Activated naive CD4-positive, alpha-beta T cell treated with Interleukin-2 at 50 U/mL for 16 hours (primary cell): ENCODE measurements around the gene TMED4.
"Not testable (repeated sequence)": the region's sequence is repeated elsewhere in the genome, so short reads cannot be mapped to it uniquely, and the experiment has no call there.

ENCODE experiments used
- DNase-seq: peaks from one replicate; pipeline ENCODE4 v3.0.0-alpha.2; 2020

TMED4 gene

GRCh38 chr7:44607141-44608068 is 25.4 kb upstream of the TMED4 start:
- DNase-seq: no peak

GRCh38 chr7:44606341-44607140 is 24.5 kb upstream of the TMED4 start, which contains the start of gene OGDH:
TSS of gene OGDH (plus strand) at chr7:44606627. CDS start at chr7:44624344, 17,717 bp downstream.
- DNase-seq: peak; percentile 99

- DNase-seq: no peak
These were observed 22.9 kb upstream of the TMED4 start for GRCh38 chr7:44604941-44605340.

GRCh38 chr7:44603193-44603592 is 21.2 kb upstream of the TMED4 start:
- no peak for DNase-seq

- no peak for DNase-seq
These were observed 20.5 kb upstream of the TMED4 start for GRCh38 chr7:44602576-44602910.

- no peak for DNase-seq
These were observed 17.2 kb upstream of the TMED4 start for GRCh38 chr7:44599222-44599621.

- not testable (repeated sequence) for DNase-seq
These were observed 15.2 kb upstream of the TMED4 start for GRCh38 chr7:44597181-44597580.

- no peak for DNase-seq
These were observed 14.1 kb upstream of the TMED4 start for GRCh38 chr7:44595934-44596635.

GRCh38 chr7:44590910-44591309 is 8.9 kb upstream of the TMED4 start:
- no peak for DNase-seq

GRCh38 chr7:44587843-44588711 is 6.0 kb upstream of the TMED4 start:
- DNase-seq: peak; percentile 62

GRCh38 chr7:44583146-44583865 is 1.3 kb upstream of the TMED4 start:
- DNase-seq: no peak

GRCh38 chr7:44580945-44581878 is 819 bp downstream of the TMED4 start:
- peak; percentile 45 for DNase-seq

- no peak for DNase-seq
These were observed 5.8 kb downstream of the TMED4 start for GRCh38 chr7:44576228-44576627.

- DNase-seq: no peak
These were observed 7.0 kb downstream of the TMED4 start for GRCh38 chr7:44575054-44575453.

GRCh38 chr7:44574287-44574872 is 7.7 kb downstream of the TMED4 start:
- DNase-seq: no peak

- peak; percentile 95 for DNase-seq
These were observed 8.4 kb downstream of the TMED4 start, which contains the start of gene DDX56 for GRCh38 chr7:44573464-44574286. TSS of gene DDX56 (minus strand) at chr7:44573908. CDS start at chr7:44573895, 13 bp downstream.

GRCh38 chr7:44572771-44573170 is 9.3 kb downstream of the TMED4 start:
- no peak for DNase-seq

- DNase-seq: no peak
These were observed 12.1 kb downstream of the TMED4 start for GRCh38 chr7:44569959-44570358.
